ENCODE data around the gene CISD1.
A peak's percentile ranks its signal among the peaks of the same experiment; 100 is the strongest.

Gene CISD1

GRCh38 chr10:58280477-58280876 is 11.5 kb downstream of the CISD1 start:
- peaks cover 12% of the 10 kb centered on the region for H3K79me2 ChIP-seq
- H3K9ac ChIP-seq, result no peak overlapping the region
- TF ChIP-seq CTCF (IDR thresholded peaks at IDR 0.05), result no peak
- no peaks in the 10 kb centered on the region for H3K9me3 ChIP-seq (ENCODE audit: control insufficient read depth, low read length)
- no peaks in the 10 kb centered on the region for H3K36me3 ChIP-seq (ENCODE audit: control insufficient read depth, insufficient read depth, low read length)
- peaks cover 53% of the 10 kb centered on the region for H3K4me1 ChIP-seq
- no peaks in the 10 kb centered on the region for H3K27me3 ChIP-seq (ENCODE audit: control insufficient read depth, insufficient read depth, low read length)
- H2AFZ ChIP-seq, result no peak overlapping the region
- peak overlapping the region; percentile 99 for H3K27ac ChIP-seq
- H3K4me2 ChIP-seq (ENCODE audit: low read length), result peak overlapping the region; percentile 32
- peak overlapping the region; percentile 17 for H3K4me3 ChIP-seq (ENCODE audit: low read depth, low read length)

GRCh38 chr10:58281092-58281752 is 12.3 kb downstream of the CISD1 start:
- Histone ChIP-seq H3K9ac (no peak overlapping the region), H3K27me3 (ENCODE audit: control insufficient read depth, insufficient read depth, low read length) (no peaks in the 10 kb centered on the region)
- TF ChIP-seq CTCF (IDR thresholded peaks at IDR 0.05), result no peak

GRCh38 chr10:58282615-58283014 is 13.7 kb downstream of the CISD1 start:
- peak overlapping the region; percentile 99 for H3K27ac ChIP-seq
- H3K27me3 ChIP-seq (ENCODE audit: control insufficient read depth, insufficient read depth, low read length), result no peaks in the 10 kb centered on the region
- H3K9me3 ChIP-seq (ENCODE audit: control insufficient read depth, low read length), result no peaks in the 10 kb centered on the region
- no peak overlapping the region for H2AFZ ChIP-seq
- H3K79me2 ChIP-seq, result peaks cover 9% of the 10 kb centered on the region
- no peak overlapping the region for H3K4me3 ChIP-seq (ENCODE audit: low read depth, low read length)
- no peak for TF ChIP-seq CTCF (IDR thresholded peaks at IDR 0.05)
- H3K4me1 ChIP-seq, result peaks cover 51% of the 10 kb centered on the region
- no peak overlapping the region for H3K9ac ChIP-seq
- no peaks in the 10 kb centered on the region for H3K36me3 ChIP-seq (ENCODE audit: control insufficient read depth, insufficient read depth, low read length)
- peak overlapping the region; percentile 55 for H3K4me2 ChIP-seq (ENCODE audit: low read length)

More at GRCh38 chr10:58281092-58281752, 12.3 kb downstream of the CISD1 start:
- no peak overlapping the region for H2AFZ ChIP-seq
- peaks cover 52% of the 10 kb centered on the region for H3K4me1 ChIP-seq
- peak overlapping the region; percentile 99 for H3K27ac ChIP-seq
- peaks cover 12% of the 10 kb centered on the region for H3K79me2 ChIP-seq
- peak overlapping the region; percentile 32 for H3K4me2 ChIP-seq (ENCODE audit: low read length)
- H3K4me3 ChIP-seq (ENCODE audit: low read depth, low read length), result peak overlapping the region; percentile 17
- H3K9me3 ChIP-seq (ENCODE audit: control insufficient read depth, low read length), result no peaks in the 10 kb centered on the region
- no peaks in the 10 kb centered on the region for H3K36me3 ChIP-seq (ENCODE audit: control insufficient read depth, insufficient read depth, low read length)

- no peaks in the 10 kb centered on the region for H3K9me3 ChIP-seq (ENCODE audit: control insufficient read depth, low read length)
- peak; percentile 90 for TF ChIP-seq CTCF (IDR thresholded peaks at IDR 0.05)
- H3K4me2 ChIP-seq (ENCODE audit: low read length), result no peak overlapping the region
Measured at GRCh38 chr10:58291538-58292174, 22.7 kb downstream of the CISD1 start.

More at GRCh38 chr10:58291538-58292174, 22.7 kb downstream of the CISD1 start:
- peaks cover 8% of the 10 kb centered on the region for H3K79me2 ChIP-seq
- H3K36me3 ChIP-seq (ENCODE audit: control insufficient read depth, insufficient read depth, low read length), result no peaks in the 10 kb centered on the region
- H3K4me3 ChIP-seq (ENCODE audit: low read depth, low read length), result no peak overlapping the region
- H3K27ac ChIP-seq, result peak overlapping the region; percentile 79
- H3K9ac ChIP-seq, result no peak overlapping the region
- H3K27me3 ChIP-seq (ENCODE audit: control insufficient read depth, insufficient read depth, low read length), result no peaks in the 10 kb centered on the region
- H3K4me1 ChIP-seq, result peaks cover 40% of the 10 kb centered on the region
- no peak overlapping the region for H2AFZ ChIP-seq
